Panc1 (cell line): ENCODE results near the gene UBN2. TPM values are rescaled to one million over a fixed set of nuclear protein-coding genes. Genes with fewer than 3 reads are reported as not detected.

Experiments
- ATAC-seq: fragments of 200-7000 bp; cut with Tn5 transposase; 2 replicates; pipeline ENCODE4 v1.9.1; 2020; ENCODE audit warnings: mild to moderate bottlenecking, moderate library complexity
- BruUV-seq: library from RNA; stranded (reverse); fragments of 400-500 nt; replicated peaks from 2 replicates; lab custom pipeline; 2021; lab: Mats Ljungman, UMichigan
- CTCF ChIA-PET: fragments of 300-600 bp; sonication (Branson Sonifier 250); formaldehyde crosslinking; loops from one replicate; lab custom pipeline; 2022; ENCODE audit warnings: antibody characterized with exemption; lab: Charles Lee
- POLR2A ChIA-PET: fragments of 300-600 bp; sonication (Branson Sonifier 250); formaldehyde crosslinking; loops from one replicate; lab custom pipeline; 2022; ENCODE audit warnings: antibody characterized with exemption; lab: Charles Lee
- DNase-seq: peaks from one replicate; pipeline ENCODE4 v3.0.0-alpha.2; 2010; ENCODE audit warnings: low read depth, low spot score
- H3K27ac ChIP-seq: 2 replicates; pipeline ENCODE4 v1.5.1; 2011; ENCODE audit warnings: mild to moderate bottlenecking, low read length, inconsistent platforms
- H3K27me3 ChIP-seq: fragments of 200-500 bp; sonication (Bioruptor generic); 2 replicates; pipeline ENCODE4 v1.6.0; 2014; ENCODE audit warnings: low read length, inconsistent platforms; ENCODE audit not compliant: control insufficient read depth, insufficient read depth
- H3K36me3 ChIP-seq: fragments of 200-500 bp; sonication (Bioruptor generic); 2 replicates; pipeline ENCODE4 v1.5.1; 2014; ENCODE audit warnings: inconsistent platforms, mild to moderate bottlenecking, low read length, moderate library complexity; ENCODE audit not compliant: control insufficient read depth, insufficient read depth
- H3K4me1 ChIP-seq: 2 replicates; pipeline ENCODE4 v1.5.1; 2011; ENCODE audit warnings: inconsistent platforms, mild to moderate bottlenecking, low read length, moderate library complexity; ENCODE audit not compliant: control insufficient read depth, insufficient read depth
- H3K4me3 ChIP-seq, 2 experiments: 2 replicates each; pipeline ENCODE4 v1.5.1; 2011 to 2012; ENCODE audit warnings: low read depth in 2 of 2, low read length in 2 of 2, mild to moderate bottlenecking in 2 of 2, inconsistent platforms in 1 of 2, moderate library complexity in 1 of 2
- H3K9me3 ChIP-seq: fragments of 200-500 bp; sonication (Bioruptor generic); 2 replicates; pipeline ENCODE4 v1.5.1; 2014; ENCODE audit warnings: low read depth, mild to moderate bottlenecking, inconsistent platforms, low read length, moderate library complexity; ENCODE audit not compliant: control insufficient read depth, insufficient read depth
- POLR2AphosphoS5 ChIP-seq: IDR thresholded peaks from 2 replicates; pipeline ENCODE4 v1.6.1; 2012; ENCODE audit warnings: mild to moderate bottlenecking, low read depth, low read length, moderate library complexity
- SIN3A ChIP-seq: IDR thresholded peaks from 2 replicates; pipeline ENCODE4 v1.6.1; 2012; ENCODE audit warnings: low read depth, mild to moderate bottlenecking, low read length, moderate library complexity, borderline replicate concordance; ENCODE audit not compliant: insufficient read depth
- TCF7L2 ChIP-seq: IDR thresholded peaks from 2 replicates; pipeline ENCODE4 v1.6.1; 2011; ENCODE audit warnings: mild to moderate bottlenecking, low read depth, low read length, inconsistent platforms
- in situ Hi-C: cut with HindIII; loops from 2 replicates; pipeline ENCODE4 v1.10.0; 2016; ENCODE audit warnings: low sequenced_read_pairs, low pct_unique_long_range_greater_than_20kb
- intact Hi-C: fragments of 100-400 bp; cut with micrococcal nuclease; formaldehyde crosslinking; loops from one replicate; pipeline ENCODE4 v1.10.0; 2022; ENCODE audit not compliant: unreplicated experiment
- total RNA-seq: library from RNA; stranded (reverse); gene quantifications from one replicate; pipeline ENCODE4 v1.2.1, GENCODE V29; 2021; ENCODE audit not compliant: unreplicated experiment
- TF ChIP-seq, protein P1 (sequence below), 2 experiments: IDR thresholded peaks; 2 replicates each; pipeline ENCODE4 v1.6.1; 2011 to 2012; ENCODE audit warnings: low read depth in 2 of 2, control low read depth in 1 of 2, low read length in 1 of 2, mild to moderate bottlenecking in 1 of 2, moderate library complexity in 1 of 2; ENCODE audit not compliant: insufficient read depth in 1 of 2
- TF ChIP-seq, protein P2 (sequence below): fragments of 450-650 bp; IDR thresholded peaks from 2 replicates; pipeline ENCODE4 v1.5.1; 2017; ENCODE audit warnings: mild to moderate bottlenecking

Gene UBN2
- total RNA-seq, 1 experiment from 2014 or later: 14.0 TPM

DNA sequence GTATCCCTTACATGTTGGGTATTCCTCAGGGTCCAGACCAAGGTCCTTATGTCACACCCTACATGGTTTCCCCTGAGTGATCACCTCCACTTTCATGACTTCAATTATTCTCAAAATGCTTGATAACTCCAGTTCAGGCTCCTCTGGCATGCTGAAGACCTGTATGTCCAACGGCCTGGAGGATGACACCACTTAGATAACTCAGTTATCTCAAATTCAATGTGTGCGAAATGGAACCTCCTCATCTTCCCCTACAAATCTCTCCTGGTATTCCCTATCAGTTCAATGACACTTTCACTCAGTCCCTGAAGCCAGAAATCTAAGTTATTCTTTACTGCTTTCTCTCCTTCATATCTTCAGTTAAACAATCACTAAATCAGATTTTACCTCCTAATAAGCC lies 120.0 kb downstream of the UBN2 start:
- Histone ChIP-seq H3K9me3 (no peaks in the 10 kb centered on the region), H3K27me3 (no peaks in the 10 kb centered on the region), H3K27ac (no peak overlapping the region), H3K4me3 (no peak overlapping the region), H3K36me3 (peaks cover 6% of the 10 kb centered on the region; the same call in 1 of the 2 replicates), H3K4me1 (no peaks in the 10 kb centered on the region)
- in situ Hi-C loops (no loop called here), intact Hi-C loops (no loop called here)
- DNase-seq: no peak
- no TSS peak for BruUV-seq
- ATAC-seq: no peak
- ChIA-PET CTCF (no interaction called here), POLR2A (no interaction called here)
- TF ChIP-seq, protein P1, sequence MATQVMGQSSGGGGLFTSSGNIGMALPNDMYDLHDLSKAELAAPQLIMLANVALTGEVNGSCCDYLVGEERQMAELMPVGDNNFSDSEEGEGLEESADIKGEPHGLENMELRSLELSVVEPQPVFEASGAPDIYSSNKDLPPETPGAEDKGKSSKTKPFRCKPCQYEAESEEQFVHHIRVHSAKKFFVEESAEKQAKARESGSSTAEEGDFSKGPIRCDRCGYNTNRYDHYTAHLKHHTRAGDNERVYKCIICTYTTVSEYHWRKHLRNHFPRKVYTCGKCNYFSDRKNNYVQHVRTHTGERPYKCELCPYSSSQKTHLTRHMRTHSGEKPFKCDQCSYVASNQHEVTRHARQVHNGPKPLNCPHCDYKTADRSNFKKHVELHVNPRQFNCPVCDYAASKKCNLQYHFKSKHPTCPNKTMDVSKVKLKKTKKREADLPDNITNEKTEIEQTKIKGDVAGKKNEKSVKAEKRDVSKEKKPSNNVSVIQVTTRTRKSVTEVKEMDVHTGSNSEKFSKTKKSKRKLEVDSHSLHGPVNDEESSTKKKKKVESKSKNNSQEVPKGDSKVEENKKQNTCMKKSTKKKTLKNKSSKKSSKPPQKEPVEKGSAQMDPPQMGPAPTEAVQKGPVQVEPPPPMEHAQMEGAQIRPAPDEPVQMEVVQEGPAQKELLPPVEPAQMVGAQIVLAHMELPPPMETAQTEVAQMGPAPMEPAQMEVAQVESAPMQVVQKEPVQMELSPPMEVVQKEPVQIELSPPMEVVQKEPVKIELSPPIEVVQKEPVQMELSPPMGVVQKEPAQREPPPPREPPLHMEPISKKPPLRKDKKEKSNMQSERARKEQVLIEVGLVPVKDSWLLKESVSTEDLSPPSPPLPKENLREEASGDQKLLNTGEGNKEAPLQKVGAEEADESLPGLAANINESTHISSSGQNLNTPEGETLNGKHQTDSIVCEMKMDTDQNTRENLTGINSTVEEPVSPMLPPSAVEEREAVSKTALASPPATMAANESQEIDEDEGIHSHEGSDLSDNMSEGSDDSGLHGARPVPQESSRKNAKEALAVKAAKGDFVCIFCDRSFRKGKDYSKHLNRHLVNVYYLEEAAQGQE (IDR thresholded peaks at IDR 0.05; ENCODE audit: insufficient read depth in 1 of 2, low read depth in 2 of 2, low read length in 1 of 2): no peak
- TF ChIP-seq SIN3A (no peak), TCF7L2 (no peak), POLR2AphosphoS5 (no peak)
- TF ChIP-seq, protein P2, sequence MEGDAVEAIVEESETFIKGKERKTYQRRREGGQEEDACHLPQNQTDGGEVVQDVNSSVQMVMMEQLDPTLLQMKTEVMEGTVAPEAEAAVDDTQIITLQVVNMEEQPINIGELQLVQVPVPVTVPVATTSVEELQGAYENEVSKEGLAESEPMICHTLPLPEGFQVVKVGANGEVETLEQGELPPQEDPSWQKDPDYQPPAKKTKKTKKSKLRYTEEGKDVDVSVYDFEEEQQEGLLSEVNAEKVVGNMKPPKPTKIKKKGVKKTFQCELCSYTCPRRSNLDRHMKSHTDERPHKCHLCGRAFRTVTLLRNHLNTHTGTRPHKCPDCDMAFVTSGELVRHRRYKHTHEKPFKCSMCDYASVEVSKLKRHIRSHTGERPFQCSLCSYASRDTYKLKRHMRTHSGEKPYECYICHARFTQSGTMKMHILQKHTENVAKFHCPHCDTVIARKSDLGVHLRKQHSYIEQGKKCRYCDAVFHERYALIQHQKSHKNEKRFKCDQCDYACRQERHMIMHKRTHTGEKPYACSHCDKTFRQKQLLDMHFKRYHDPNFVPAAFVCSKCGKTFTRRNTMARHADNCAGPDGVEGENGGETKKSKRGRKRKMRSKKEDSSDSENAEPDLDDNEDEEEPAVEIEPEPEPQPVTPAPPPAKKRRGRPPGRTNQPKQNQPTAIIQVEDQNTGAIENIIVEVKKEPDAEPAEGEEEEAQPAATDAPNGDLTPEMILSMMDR: no peak

DNA sequence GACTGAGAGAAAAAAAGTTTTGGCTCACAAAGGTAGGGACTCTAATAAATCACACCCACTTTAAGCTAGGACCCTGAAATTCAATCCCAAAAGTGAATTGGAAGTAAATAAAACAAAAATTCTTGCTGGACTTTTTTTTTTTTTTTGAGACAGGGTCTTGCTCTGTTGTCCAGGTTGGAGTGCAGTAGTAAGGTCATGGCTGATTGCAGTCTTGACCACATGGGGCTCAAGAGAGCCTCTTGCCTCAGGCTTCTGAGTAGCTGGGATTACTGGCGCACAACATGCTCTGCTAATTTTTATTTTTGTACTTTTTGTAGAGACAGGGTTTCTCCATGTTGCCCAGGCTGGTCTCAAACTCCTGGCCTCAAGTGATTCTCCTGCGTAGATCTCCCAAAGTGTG lies 123.7 kb downstream of the UBN2 start:
- Histone ChIP-seq H3K36me3 (peaks cover 5% of the 10 kb centered on the region; the same call in 1 of the 2 replicates), H3K4me3 (no peak overlapping the region), H3K27ac (no peak overlapping the region), H3K27me3 (no peaks in the 10 kb centered on the region), H3K9me3 (no peaks in the 10 kb centered on the region), H3K4me1 (no peaks in the 10 kb centered on the region)
- POLR2A ChIA-PET: no interaction called here
- CTCF ChIA-PET: no interaction called here
- intact Hi-C loops (no loop called here), in situ Hi-C loops (no loop called here)
- BruUV-seq: no TSS peak
- DNase-seq (no peak), ATAC-seq (no peak)
- TF ChIP-seq TCF7L2 (no peak), SIN3A (no peak), POLR2AphosphoS5 (no peak)
- TF ChIP-seq, protein P1 (IDR thresholded peaks at IDR 0.05; ENCODE audit: insufficient read depth in 1 of 2, low read depth in 2 of 2, low read length in 1 of 2): no peak
- TF ChIP-seq, protein P2: no peak
